Right hindlimb (tissue), 1 donor: ENCODE results near the gene CX3CL1.
A peak's percentile ranks its signal among the peaks of the same experiment; 100 is the strongest.

Source experiments
- DNase-seq: peaks from one replicate; pipeline ENCODE4 v3.0.0-alpha.2; 2018

The CX3CL1 gene

GRCh38 chr16:57407521-57408353, 35.4 kb downstream of the CX3CL1 start:
- no peak for DNase-seq

GRCh38 chr16:57409065-57409464, 36.8 kb downstream of the CX3CL1 start:
- DNase-seq: no peak

GRCh38 chr16:57409870-57410587, 37.7 kb downstream of the CX3CL1 start:
- no peak for DNase-seq

- DNase-seq: peak; percentile 37
These were observed 39.2 kb downstream of the CX3CL1 start for GRCh38 chr16:57411362-57411976.

GRCh38 chr16:57412584-57412983, 40.3 kb downstream of the CX3CL1 start:
- DNase-seq: no peak

- no peak for DNase-seq
These were observed 41.0 kb downstream of the CX3CL1 start for GRCh38 chr16:57413301-57413730.

- no peak for DNase-seq
These were observed 41.4 kb downstream of the CX3CL1 start for GRCh38 chr16:57413733-57414132.

- no peak for DNase-seq
These were observed 43.8 kb downstream of the CX3CL1 start for GRCh38 chr16:57416084-57416483.

GRCh38 chr16:57419506-57419905, 47.2 kb downstream of the CX3CL1 start:
- DNase-seq: no peak

GRCh38 chr16:57422026-57422944, 50.0 kb downstream of the CX3CL1 start:
- DNase-seq: peak; percentile 82

- no peak for DNase-seq
These were observed 50.9 kb downstream of the CX3CL1 start for GRCh38 chr16:57423152-57423551.

- no peak for DNase-seq
These were observed 52.3 kb downstream of the CX3CL1 start for GRCh38 chr16:57424583-57424982.

GRCh38 chr16:57426356-57426755, 54.1 kb downstream of the CX3CL1 start:
- peak; percentile 60 for DNase-seq

- DNase-seq: no peak
These were observed 55.0 kb downstream of the CX3CL1 start for GRCh38 chr16:57427307-57427706.

GRCh38 chr16:57427824-57428223, 55.5 kb downstream of the CX3CL1 start:
- DNase-seq: no peak

- DNase-seq: no peak
These were observed 58.7 kb downstream of the CX3CL1 start for GRCh38 chr16:57430955-57431354.

- DNase-seq: no peak
These were observed 60.2 kb downstream of the CX3CL1 start for GRCh38 chr16:57432505-57432904.

- no peak for DNase-seq
These were observed 60.7 kb downstream of the CX3CL1 start for GRCh38 chr16:57432989-57433388.

- no peak for DNase-seq
These were observed 61.7 kb downstream of the CX3CL1 start for GRCh38 chr16:57434003-57434402.
